K562 (cell line): ENCODE measurements around the gene CHD2. TPM values are rescaled to one million over a fixed set of nuclear protein-coding genes. Genes with fewer than 3 reads are reported as not detected.

ENCODE experiments used
- CBFB ChIP-seq: sonication (generic); formaldehyde crosslinking; IDR thresholded peaks from 2 replicates; pipeline ENCODE4 v1.4.0; 2020; ENCODE audit warnings: mild to moderate bottlenecking, missing genetic modification reagents
- CXXC5 ChIP-seq: fragments of 250-450 bp; sonication (Bioruptor Pico); IDR thresholded peaks from 2 replicates; pipeline ENCODE4 v1.8.0; 2022; ENCODE audit warnings: inconsistent platforms, mild to moderate bottlenecking, moderate library complexity
- EP300 ChIP-seq: IDR thresholded peaks from 2 replicates; pipeline ENCODE4 v1.6.1; 2012; ENCODE audit warnings: low read length, improper control_type of control experiment
- FOS ChIP-seq: IDR thresholded peaks from 3 replicates; pipeline ENCODE4 v1.6.1; 2011; ENCODE audit not compliant: insufficient read length; ENCODE audit errors: extremely low read depth
- KAT2B ChIP-seq: IDR thresholded peaks from one replicate; pipeline ENCODE4 v1.6.1; 2012; ENCODE audit warnings: low read depth, mild to moderate bottlenecking, control low read depth, inconsistent platforms, low read length, moderate library complexity
- NR0B1 ChIP-seq: fragments of 450-650 bp; IDR thresholded peaks from one replicate; pipeline ENCODE4 v1.6.1; 2018; ENCODE audit warnings: mild to moderate bottlenecking, moderate library complexity; ENCODE audit not compliant: partially characterized antibody
- POLR2AphosphoS2 ChIP-seq: IDR thresholded peaks from 2 replicates; pipeline ENCODE4 v1.6.1; 2012; ENCODE audit warnings: low read length, improper control_type of control experiment
- SNRNP70 ChIP-seq: fragments of 200-400 bp; formaldehyde crosslinking; optimal IDR thresholded peaks from 2 replicates; pipeline ENCODE3; 2017; ENCODE audit warnings: low read depth, low read length
- TRIM25 ChIP-seq: fragments of 450-650 bp; IDR thresholded peaks from 2 replicates; pipeline ENCODE4 v1.7.0; 2016; ENCODE audit warnings: borderline replicate concordance
- ZBTB1 ChIP-seq: sonication (generic); formaldehyde crosslinking; IDR thresholded peaks from 2 replicates; pipeline ENCODE4 v1.8.1; 2023; ENCODE audit warnings: missing genetic modification reagents, low read depth, mild to moderate bottlenecking, borderline replicate concordance
- ZNF584 ChIP-seq: fragments of 200-800 bp; sonication (Bioruptor generic); IDR thresholded peaks from 2 replicates; pipeline ENCODE4 v1.6.1; 2016; ENCODE audit warnings: low read depth, mild to moderate bottlenecking, missing genetic modification characterization, missing compliant biosample characterization
- ZNF785 ChIP-seq: fragments of 250-450 bp; sonication (Bioruptor Pico); IDR thresholded peaks from 2 replicates; pipeline ENCODE4 v1.4.0; 2020; ENCODE audit warnings: mild to moderate bottlenecking
- polyA plus RNA-seq, 8 experiments: library from polyadenylated mRNA; depleted of rRNA in 4 of 8; stranded (reverse) in 5 of 8; unstranded in 3 of 8; fragments of >200 nt; fragmentation: Nextera tagmentation in 2 of 8; fragmentation: Illumina TruSeq in 1 of 8; extraction: Ambion mirVana in 2 of 8; extraction: Trizol in 1 of 8; gene quantifications; 2 replicates each; pipeline versions ENCODE4 v1.2.1 to v1.2.3, GENCODE V29; 2011 to 2014; ENCODE audit warnings: inconsistent platforms in 1 of 8, missing spikeins in 1 of 8
- total RNA-seq, 7 experiments: library from RNA; depleted of rRNA in 6 of 7; stranded (reverse); fragments of >200 nt in 6 of 7; fragmentation: Illumina TruSeq in 2 of 7; extraction: Trizol in 2 of 7; gene quantifications; 2 replicates each; pipeline versions ENCODE4 v1.2.1 to v1.2.3, GENCODE V29; 2011 to 2021; ENCODE audit warnings: low replicate concordance in 1 of 7
- TF ChIP-seq, protein P1 (sequence below): fragments of 450-650 bp; IDR thresholded peaks from 2 replicates; pipeline ENCODE4 v1.6.1; 2018; ENCODE audit warnings: mild to moderate bottlenecking, low read depth; ENCODE audit not compliant: partially characterized antibody
- TF ChIP-seq, protein P2 (sequence below): fragments of 250-450 bp; sonication (Bioruptor Pico); IDR thresholded peaks from 2 replicates; pipeline ENCODE4 v1.4.0; 2020; ENCODE audit warnings: mild to moderate bottlenecking
- TF ChIP-seq, protein P3 (sequence below): sonication (generic); formaldehyde crosslinking; IDR thresholded peaks from 2 replicates; pipeline ENCODE4 v1.5.0; 2020; ENCODE audit warnings: missing genetic modification reagents
- TF ChIP-seq, protein P4 (sequence below): fragments of 250-450 bp; sonication (Bioruptor Pico); IDR thresholded peaks from 2 replicates; pipeline ENCODE4 v1.5.0; 2021; ENCODE audit warnings: mild to moderate bottlenecking, moderate library complexity

Gene CHD2
- total and polyA plus RNA-seq, 9 of the 15 experiments (the other 6 are each of a cell fraction or from before 2014, with no cell fraction given): 38.9 to 70.8 (median 56.2) TPM

GRCh38 chr15:93035953-93036810 lies 136.1 kb downstream of the CHD2 start (continued):
- no peak for TF ChIP-seq TRIM25
- TF ChIP-seq, protein P1, sequence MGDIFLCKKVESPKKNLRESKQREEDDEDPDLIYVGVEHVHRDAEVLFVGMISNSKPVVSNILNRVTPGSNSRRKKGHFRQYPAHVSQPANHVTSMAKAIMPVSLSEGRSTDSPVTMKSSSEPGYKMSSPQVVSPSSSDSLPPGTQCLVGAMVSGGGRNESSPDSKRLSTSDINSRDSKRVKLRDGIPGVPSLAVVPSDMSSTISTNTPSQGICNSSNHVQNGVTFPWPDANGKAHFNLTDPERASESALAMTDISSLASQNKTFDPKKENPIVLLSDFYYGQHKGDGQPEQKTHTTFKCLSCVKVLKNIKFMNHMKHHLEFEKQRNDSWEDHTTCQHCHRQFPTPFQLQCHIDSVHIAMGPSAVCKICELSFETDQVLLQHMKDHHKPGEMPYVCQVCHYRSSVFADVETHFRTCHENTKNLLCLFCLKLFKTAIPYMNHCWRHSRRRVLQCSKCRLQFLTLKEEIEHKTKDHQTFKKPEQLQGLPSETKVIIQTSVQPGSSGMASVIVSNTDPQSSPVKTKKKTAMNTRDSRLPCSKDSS: no peak
- TF ChIP-seq EP300: no peak
- TF ChIP-seq POLR2AphosphoS2: no peak
- no peak for TF ChIP-seq ZNF785
- no peak; the same call in 1 of the 2 replicates for TF ChIP-seq CBFB (CRISPR knock-in tag)
- TF ChIP-seq CXXC5: no peak
- TF ChIP-seq, protein P2, sequence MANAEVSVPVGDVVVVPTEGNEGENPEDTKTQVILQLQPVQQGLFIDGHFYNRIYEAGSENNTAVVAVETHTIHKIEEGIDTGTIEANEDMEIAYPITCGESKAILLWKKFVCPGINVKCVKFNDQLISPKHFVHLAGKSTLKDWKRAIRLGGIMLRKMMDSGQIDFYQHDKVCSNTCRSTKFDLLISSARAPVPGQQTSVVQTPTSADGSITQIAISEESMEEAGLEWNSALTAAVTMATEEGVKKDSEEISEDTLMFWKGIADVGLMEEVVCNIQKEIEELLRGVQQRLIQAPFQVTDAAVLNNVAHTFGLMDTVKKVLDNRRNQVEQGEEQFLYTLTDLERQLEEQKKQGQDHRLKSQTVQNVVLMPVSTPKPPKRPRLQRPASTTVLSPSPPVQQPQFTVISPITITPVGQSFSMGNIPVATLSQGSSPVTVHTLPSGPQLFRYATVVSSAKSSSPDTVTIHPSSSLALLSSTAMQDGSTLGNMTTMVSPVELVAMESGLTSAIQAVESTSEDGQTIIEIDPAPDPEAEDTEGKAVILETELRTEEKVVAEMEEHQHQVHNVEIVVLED (CRISPR knock-in tag): no peak
- TF ChIP-seq, protein P3, sequence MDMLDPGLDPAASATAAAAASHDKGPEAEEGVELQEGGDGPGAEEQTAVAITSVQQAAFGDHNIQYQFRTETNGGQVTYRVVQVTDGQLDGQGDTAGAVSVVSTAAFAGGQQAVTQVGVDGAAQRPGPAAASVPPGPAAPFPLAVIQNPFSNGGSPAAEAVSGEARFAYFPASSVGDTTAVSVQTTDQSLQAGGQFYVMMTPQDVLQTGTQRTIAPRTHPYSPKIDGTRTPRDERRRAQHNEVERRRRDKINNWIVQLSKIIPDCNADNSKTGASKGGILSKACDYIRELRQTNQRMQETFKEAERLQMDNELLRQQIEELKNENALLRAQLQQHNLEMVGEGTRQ (CRISPR knock-in tag): peak; percentile 43
- no peak for TF ChIP-seq NR0B1
- no peak for TF ChIP-seq ZBTB1 (CRISPR knock-in tag)
- TF ChIP-seq KAT2B: no peak
- TF ChIP-seq FOS: no peak
- TF ChIP-seq ZNF584 (CRISPR knock-in tag): no peak
- no peak for TF ChIP-seq SNRNP70
- TF ChIP-seq, protein P4, sequence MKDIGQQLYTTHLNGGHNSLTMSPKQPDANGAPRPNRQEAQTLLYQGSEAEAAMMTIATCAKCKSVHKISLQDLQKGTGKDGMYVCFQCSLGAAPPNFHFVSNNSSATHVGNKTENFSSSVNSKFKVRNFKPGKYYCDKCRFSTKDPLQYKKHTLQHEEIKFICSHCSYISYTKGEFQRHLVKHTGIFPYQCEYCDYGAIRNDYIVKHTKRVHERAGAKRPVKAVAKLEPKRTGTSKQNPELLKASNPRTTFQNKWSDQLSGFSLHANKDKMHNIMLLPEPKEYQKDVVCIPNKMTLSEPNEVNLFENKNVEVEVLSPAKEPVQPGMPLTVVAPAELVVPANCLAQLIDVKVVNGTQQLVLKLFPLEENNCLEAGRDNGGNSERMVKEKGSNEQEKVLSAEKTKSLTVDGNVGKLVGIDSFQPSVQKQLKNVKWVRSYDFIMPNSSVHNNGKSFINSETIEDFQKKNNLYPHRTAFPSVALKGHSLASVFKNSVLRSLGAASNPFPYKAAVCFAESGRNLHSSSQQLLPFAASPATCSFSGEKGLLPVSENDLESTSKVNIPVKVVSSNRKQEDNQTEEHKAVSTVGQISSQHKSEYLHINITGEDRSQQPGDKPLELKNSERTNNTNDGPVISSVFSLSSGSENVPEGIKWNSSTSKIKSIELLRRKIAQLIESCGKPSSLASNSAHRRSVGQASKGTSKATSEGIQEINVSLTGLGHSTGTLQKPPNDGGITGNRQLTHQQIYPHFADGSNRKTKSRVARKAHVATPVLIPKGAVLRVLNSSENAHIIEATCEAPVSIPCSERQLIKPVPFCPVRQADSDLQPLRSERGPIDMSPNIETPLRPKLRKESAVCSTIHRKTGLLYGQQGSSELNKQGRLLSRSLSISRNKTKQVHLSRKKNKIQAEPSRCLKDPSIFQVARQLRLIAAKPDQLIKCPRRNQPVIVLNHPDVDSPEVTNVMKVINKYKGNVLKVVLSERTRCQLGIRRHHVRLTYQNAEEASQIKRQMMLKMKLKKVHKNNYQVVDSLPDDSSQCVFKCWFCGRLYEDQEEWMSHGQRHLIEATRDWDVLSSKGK: no peak
